ENCODE results near the gene CEND1.

CEND1 gene

GRCh38 chr11:771617-772204 lies 18.2 kb downstream of the CEND1 start:
- DNase-seq: peak in 1 of 42 donors; percentile 6
- intact Hi-C loops (cut with DNase I): no loop called here

GRCh38 chr11:770642-771616 lies 19.0 kb downstream of the CEND1 start:
- peak in 1 of 42 donors; percentile 6 for DNase-seq
- intact Hi-C loops (cut with DNase I): no loop called here

- intact Hi-C loops (cut with DNase I): no loop called here
These were observed 19.8 kb downstream of the CEND1 start for GRCh38 chr11:769887-770641.

GRCh38 chr11:767238-767637 lies 22.7 kb downstream of the CEND1 start:
- DNase-seq: no peak
- intact Hi-C loops (cut with DNase I): no loop called here

More at GRCh38 chr11:769887-770641, 19.8 kb downstream of the CEND1 start:
- DNase-seq: no peak

- intact Hi-C loops (cut with DNase I): no loop called here
These were observed 23.0 kb downstream of the CEND1 start for GRCh38 chr11:766936-767210.

GRCh38 chr11:766106-766935 lies 23.6 kb downstream of the CEND1 start:
- no peak for DNase-seq
- intact Hi-C loops (cut with DNase I): no loop called here

More at GRCh38 chr11:766936-767210, 23.0 kb downstream of the CEND1 start:
- DNase-seq: no peak

- DNase-seq: no peak
- intact Hi-C loops (cut with DNase I): no loop called here
These were observed 24.1 kb downstream of the CEND1 start for GRCh38 chr11:765802-766091.

- peak in 41 of 42 donors; percentile 44 to 90 (median 73) for DNase-seq
- intact Hi-C loops (cut with DNase I): no loop called here
These were observed 24.7 kb downstream of the CEND1 start for GRCh38 chr11:765025-765801.

GRCh38 chr11:764322-765024 lies 25.4 kb downstream of the CEND1 start:
- intact Hi-C loops (cut with DNase I): no loop called here
- no peak for DNase-seq

- intact Hi-C loops (cut with DNase I): no loop called here
- no peak for DNase-seq
These were observed 26.2 kb downstream of the CEND1 start for GRCh38 chr11:763549-764321.

GRCh38 chr11:763073-763463 lies 26.8 kb downstream of the CEND1 start:
- no peak for DNase-seq
- intact Hi-C loops (cut with DNase I): no loop called here

- peak; percentile 53 to 85 (median 72) for DNase-seq
- intact Hi-C loops (cut with DNase I): no loop called here
These were observed 27.3 kb downstream of the CEND1 start for GRCh38 chr11:762421-763072.

GRCh38 chr11:761526-762108 lies 28.3 kb downstream of the CEND1 start:
- DNase-seq: no peak
- intact Hi-C loops (cut with DNase I): no loop called here

GRCh38 chr11:760236-760635 lies 29.7 kb downstream of the CEND1 start:
- no peak for DNase-seq
- intact Hi-C loops (cut with DNase I): no loop called here

GRCh38 chr11:749731-750130 lies 40.2 kb downstream of the CEND1 start:
- intact Hi-C loops (cut with DNase I): no loop called here

GRCh38 chr11:748007-748359 lies 41.9 kb downstream of the CEND1 start:
- peak in 7 of 42 donors; percentile 23 to 43 (median 33) for DNase-seq
- intact Hi-C loops (cut with DNase I): no loop called here

More at GRCh38 chr11:749731-750130, 40.2 kb downstream of the CEND1 start:
- peak in 1 of 42 donors; percentile 38 for DNase-seq
